Keratinocyte (primary cell): ENCODE results near the gene C12orf60. TPM values are rescaled to one million over a fixed set of nuclear protein-coding genes. Genes with fewer than 3 reads are reported as not detected.
A peak's percentile ranks its signal among the peaks of the same experiment; 100 is the strongest.
"Not testable (repeated sequence)": the region's sequence is repeated elsewhere in the genome, so short reads cannot be mapped to it uniquely, and the experiment has no call there.

Experiments used
- DNase-seq: peaks from one replicate; pipeline ENCODE4 v3.0.0-alpha.2; 2011; ENCODE audit warnings: low read depth, missing footprints, low spot score
- FAIRE-seq: peaks from 2 replicates; lab custom pipeline; 2011; peaks lifted over from hg19 to GRCh38; lab: Jason Lieb, UNC
- H2AFZ ChIP-seq: 2 replicates; pipeline ENCODE4 v1.6.0; 2012; ENCODE audit warnings: low read length, control low read depth, inconsistent platforms; ENCODE audit not compliant: control insufficient read depth
- H3K27ac ChIP-seq: 2 replicates; pipeline ENCODE4 v1.5.1; 2011; ENCODE audit warnings: low read length; ENCODE audit not compliant: control insufficient read depth, insufficient read depth
- H3K27me3 ChIP-seq: 3 replicates; pipeline ENCODE4 v1.6.0; 2011; ENCODE audit warnings: low read length; ENCODE audit not compliant: control insufficient read depth, insufficient read depth; ENCODE audit errors: extremely low read depth
- H3K36me3 ChIP-seq, 2 experiments: 2 replicates in 1 of 2; 3 replicates in 1 of 2; pipeline ENCODE4 v1.5.1; 2011; ENCODE audit warnings: low read length in 2 of 2, mild to moderate bottlenecking in 1 of 2; ENCODE audit not compliant: control insufficient read depth in 2 of 2, insufficient read depth in 2 of 2; ENCODE audit errors: extremely low read depth in 1 of 2
- H3K4me1 ChIP-seq: 3 replicates; pipeline ENCODE4 v1.5.1; 2011; ENCODE audit warnings: low read length; ENCODE audit not compliant: control insufficient read depth, insufficient read depth; ENCODE audit errors: extremely low read depth
- H3K4me2 ChIP-seq: 3 replicates; pipeline ENCODE4 v1.6.0; 2011; ENCODE audit warnings: low read depth, low read length; ENCODE audit not compliant: control insufficient read depth, insufficient read depth; ENCODE audit errors: extremely low read depth
- H3K4me3 ChIP-seq, 3 experiments: fragments of 200-600 bp in 1 of 3; sonication (generic) in 1 of 3; 2 replicates in 2 of 3; 3 replicates in 1 of 3; pipeline ENCODE4 v1.5.1; 2011 to 2016; ENCODE audit warnings: low read length in 3 of 3, mild to moderate bottlenecking in 3 of 3, control low read depth in 2 of 3, inconsistent platforms in 1 of 3, low read depth in 1 of 3, mixed read lengths in 1 of 3, mixed run types in 1 of 3, moderate library complexity in 1 of 3; ENCODE audit not compliant: control insufficient read depth in 2 of 3, insufficient read depth in 2 of 3; ENCODE audit errors: extremely low read depth in 1 of 3
- H3K79me2 ChIP-seq: 2 replicates; pipeline ENCODE4 v1.6.0; 2012; ENCODE audit warnings: low read length; ENCODE audit not compliant: control insufficient read depth, insufficient read depth
- H3K9ac ChIP-seq: 3 replicates; pipeline ENCODE4 v1.6.0; 2011; ENCODE audit warnings: low read length; ENCODE audit not compliant: control insufficient read depth, insufficient read depth; ENCODE audit errors: extremely low read depth
- H3K9me1 ChIP-seq: 3 replicates; pipeline ENCODE4 v1.6.0; 2011; ENCODE audit warnings: low read length; ENCODE audit not compliant: control insufficient read depth, insufficient read depth; ENCODE audit errors: extremely low read depth
- H3K9me3 ChIP-seq: 2 replicates; pipeline ENCODE4 v1.5.1; 2012; ENCODE audit warnings: low read depth, low read length; ENCODE audit not compliant: control insufficient read depth
- H4K20me1 ChIP-seq: 3 replicates; pipeline ENCODE4 v1.6.0; 2011; ENCODE audit warnings: low read length; ENCODE audit not compliant: control insufficient read depth, insufficient read depth; ENCODE audit errors: extremely low read depth
- EZH2 ChIP-seq: IDR thresholded peaks from one replicate; pipeline ENCODE4 v1.6.1; 2012; ENCODE audit warnings: inconsistent platforms, mild to moderate bottlenecking, low read length, moderate library complexity
- dilution Hi-C: fragments of 300-500 bp; cut with MboI; formaldehyde crosslinking; loops from one replicate; pipeline ENCODE4 v1.7.0; 2020; ENCODE audit warnings: low sequenced_read_pairs; ENCODE audit not compliant: extremely low pct_ligation_motif_present
- polyA minus RNA-seq, 3 experiments: library from RNA; depleted of rRNA, polyadenylated mRNA; stranded (reverse); fragments of >200 nt; gene quantifications; 1 replicate in 1 of 3; 2 replicates in 1 of 3; 3 replicates in 1 of 3; pipeline ENCODE4 v1.2.3, GENCODE V29; 2011
- polyA plus RNA-seq, 5 experiments: library from polyadenylated mRNA; depleted of rRNA in 3 of 5; stranded (reverse) in 3 of 5; stranded (forward) in 1 of 5; unstranded in 1 of 5; fragments of >200 nt; gene quantifications; 1 replicate in 1 of 5; 2 replicates in 3 of 5; 3 replicates in 1 of 5; pipeline versions ENCODE4 v1.2.1 to v1.2.3, GENCODE V29; 2011 to 2012; ENCODE audit warnings: missing spikeins in 2 of 5, low read depth in 1 of 5, low replicate concordance in 1 of 5
- TF ChIP-seq, protein P1 (sequence below), 3 experiments: IDR thresholded peaks in 1 of 3; conservative IDR thresholded peaks in 1 of 3; optimal IDR thresholded peaks in 1 of 3; 2 replicates in 2 of 3; 3 replicates in 1 of 3; pipeline versions ENCODE3 to v1.5.1; 2011; ENCODE audit warnings: low read length in 3 of 3, mild to moderate bottlenecking in 3 of 3, moderate library complexity in 2 of 3, control low read depth in 1 of 3, inconsistent platforms in 1 of 3; ENCODE audit not compliant: insufficient read depth in 2 of 3; ENCODE audit errors: extremely low read depth in 1 of 3

The C12orf60 gene, protein sequence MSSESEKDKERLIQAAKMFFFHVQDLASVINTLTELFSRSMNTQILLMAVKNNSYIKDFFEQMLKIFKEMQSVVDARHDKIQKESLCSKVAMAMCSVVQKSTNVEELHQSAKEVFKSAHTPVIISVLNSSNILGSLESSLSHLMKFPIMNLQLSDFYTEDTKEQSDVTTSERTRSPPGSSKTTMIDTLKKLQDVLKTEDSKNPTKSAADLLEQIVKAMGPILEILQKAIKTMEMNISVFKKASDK
- polyA plus RNA-seq (1.3 to 3.2 TPM (median 2.4 TPM) in 3 replicates), polyA minus RNA-seq (1.3 to 1.8 TPM in 2 of 3 replicates, not detected in the other)
- 0.71 TPM for polyA plus RNA-seq (2011; ENCODE audit: low read depth)
- polyA plus RNA-seq (2011; cell fraction: cytosol; rRNA removed): 1.5 and 3.3 TPM in 2 replicates
- 2.2 and 2.5 TPM in 2 replicates for polyA plus RNA-seq (2011; cell fraction: nucleus; rRNA removed)
- 1.3 and 2.5 TPM in 2 replicates for polyA plus RNA-seq (2012; ENCODE audit: low replicate concordance)
- polyA minus RNA-seq (2011; cell fraction: cytosol; rRNA and poly(A)+ RNA removed): not detected
- 0.63 and 2.1 TPM in 2 replicates for polyA minus RNA-seq (2011; cell fraction: nucleus; rRNA and poly(A)+ RNA removed)

DNA sequence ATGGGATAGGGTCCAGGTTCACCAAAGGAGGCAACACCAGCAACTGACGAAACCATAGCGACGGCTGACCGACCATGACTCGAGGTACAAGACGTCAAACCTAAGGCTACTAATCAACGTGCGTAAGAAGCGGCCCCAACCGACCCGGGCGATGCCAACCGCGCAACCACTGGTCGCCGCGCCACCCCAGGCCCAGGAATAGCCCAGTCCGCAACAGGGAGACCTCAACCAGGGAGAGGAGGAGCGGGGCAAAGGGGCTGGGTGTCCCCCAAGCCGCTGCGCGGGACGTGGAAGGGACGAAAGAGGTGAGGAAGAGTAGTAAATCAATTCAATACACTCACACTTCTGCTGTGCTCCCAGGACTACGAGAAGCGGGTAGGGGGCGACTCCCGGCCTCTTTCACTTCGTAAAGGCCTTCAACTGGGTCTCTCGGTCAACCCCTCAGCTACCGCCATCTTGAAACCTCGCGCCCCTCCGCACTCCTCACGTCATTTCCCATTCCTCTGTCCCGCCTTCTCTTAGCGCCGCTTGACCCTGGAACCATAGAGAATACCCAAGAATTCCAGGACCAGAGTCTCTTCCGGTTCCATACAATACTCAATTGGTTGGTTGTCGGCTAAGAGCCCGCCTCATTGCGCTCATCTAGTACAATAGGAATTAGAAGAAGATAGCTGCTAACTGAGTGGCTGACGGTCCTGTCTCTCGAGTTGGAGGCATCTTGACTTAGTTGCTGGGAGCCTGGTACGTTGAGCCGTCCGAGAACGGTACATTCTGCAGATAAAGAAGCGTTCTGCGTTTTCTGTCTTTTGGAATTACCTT lies at the start of gene C12orf60, which contains the start of gene WBP11:
C12orf60 (plus strand) TSS at position 660 of the 819 bp plus-strand sequence. CDS start 19,266 bp downstream, outside the sequence.
WBP11 (minus strand) TSS at position 468 of the 819 bp plus-strand sequence. CDS start 2,095 bp downstream, outside the sequence.
- no peaks in the 10 kb centered on the region for H3K9me1 ChIP-seq
- dilution Hi-C loops: no loop called here
- H3K9me3 ChIP-seq: no peaks in the 10 kb centered on the region
- peak within 1 kb of the TSS; percentile 94 for H3K9ac ChIP-seq
- H2AFZ ChIP-seq: peak within 1 kb of the TSS; percentile 87
- H4K20me1 ChIP-seq: no peaks in the 10 kb centered on the region
- H3K4me1 ChIP-seq: peaks cover 9% of the 10 kb centered on the region
- peak within 1 kb of the TSS; percentile 76 to 92 (median 85) for H3K4me3 ChIP-seq
- TF ChIP-seq EZH2: no peak
- TF ChIP-seq, protein P1, sequence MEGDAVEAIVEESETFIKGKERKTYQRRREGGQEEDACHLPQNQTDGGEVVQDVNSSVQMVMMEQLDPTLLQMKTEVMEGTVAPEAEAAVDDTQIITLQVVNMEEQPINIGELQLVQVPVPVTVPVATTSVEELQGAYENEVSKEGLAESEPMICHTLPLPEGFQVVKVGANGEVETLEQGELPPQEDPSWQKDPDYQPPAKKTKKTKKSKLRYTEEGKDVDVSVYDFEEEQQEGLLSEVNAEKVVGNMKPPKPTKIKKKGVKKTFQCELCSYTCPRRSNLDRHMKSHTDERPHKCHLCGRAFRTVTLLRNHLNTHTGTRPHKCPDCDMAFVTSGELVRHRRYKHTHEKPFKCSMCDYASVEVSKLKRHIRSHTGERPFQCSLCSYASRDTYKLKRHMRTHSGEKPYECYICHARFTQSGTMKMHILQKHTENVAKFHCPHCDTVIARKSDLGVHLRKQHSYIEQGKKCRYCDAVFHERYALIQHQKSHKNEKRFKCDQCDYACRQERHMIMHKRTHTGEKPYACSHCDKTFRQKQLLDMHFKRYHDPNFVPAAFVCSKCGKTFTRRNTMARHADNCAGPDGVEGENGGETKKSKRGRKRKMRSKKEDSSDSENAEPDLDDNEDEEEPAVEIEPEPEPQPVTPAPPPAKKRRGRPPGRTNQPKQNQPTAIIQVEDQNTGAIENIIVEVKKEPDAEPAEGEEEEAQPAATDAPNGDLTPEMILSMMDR (optimal IDR thresholded peaks at IDR 0.05 in 1 of 3, IDR thresholded peaks at IDR 0.05 in 1 of 3, conservative IDR thresholded peaks at IDR 0.05 in 1 of 3; ENCODE audit: extremely low read depth in 1 of 3, insufficient read depth in 2 of 3, low read length in 3 of 3): no peak
- FAIRE-seq: peak; percentile 95
- H3K27me3 ChIP-seq: no peaks in the 10 kb centered on the region
- DNase-seq: peak; percentile 82
- H3K4me2 ChIP-seq: peak within 1 kb of the TSS; percentile 80
- peak within 1 kb of the TSS; percentile 96 for H3K27ac ChIP-seq
- peaks cover 41% of the 10 kb centered on the region for H3K79me2 ChIP-seq
- peaks cover 0 to 12% of the 10 kb centered on the region in 2 experiments for H3K36me3 ChIP-seq

DNA sequence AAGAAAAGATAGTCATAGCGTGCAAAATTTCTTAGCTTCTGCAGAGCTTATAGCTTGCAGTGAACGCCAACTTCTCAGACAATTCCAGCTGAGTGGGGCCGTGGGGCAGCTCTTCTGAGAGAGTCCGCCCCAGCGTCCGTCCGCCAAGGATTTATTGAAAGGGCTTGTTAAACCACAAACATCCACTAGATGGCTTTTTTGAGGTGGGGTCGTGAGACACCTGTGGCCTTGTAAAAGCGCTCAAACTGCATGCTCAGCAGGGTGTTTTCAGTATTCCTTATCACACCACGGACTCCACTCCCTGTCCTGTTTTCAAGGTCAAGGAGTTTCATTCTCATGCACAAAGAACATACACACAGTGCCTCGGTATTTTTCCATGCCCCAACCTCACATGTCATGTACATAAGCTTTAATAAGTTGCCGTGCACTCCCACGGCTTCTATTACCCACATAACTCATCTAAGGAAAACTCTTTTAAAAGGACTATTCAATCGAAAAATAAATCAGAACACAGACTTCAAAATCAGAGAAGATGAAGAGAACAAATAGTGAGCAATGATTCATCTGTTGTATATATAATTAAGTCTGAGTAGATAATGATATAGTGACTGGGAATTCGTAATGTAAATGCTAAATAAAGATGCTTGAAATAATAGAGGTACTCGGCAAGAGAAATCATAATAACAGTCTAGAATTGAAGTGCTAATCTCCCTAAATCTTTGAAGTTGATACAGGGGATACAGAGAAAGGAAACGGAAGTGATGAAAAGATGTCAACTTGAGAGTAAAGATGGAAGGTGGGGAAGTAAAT lies 46.9 kb upstream of the C12orf60 start:
- no peaks in the 10 kb centered on the region for H3K79me2 ChIP-seq
- dilution Hi-C loops: no loop called here
- H3K9me1 ChIP-seq: no peaks in the 10 kb centered on the region
- H3K9me3 ChIP-seq: peaks cover 3% of the 10 kb centered on the region
- no peak overlapping the region for H3K4me3 ChIP-seq
- no peak overlapping the region for H3K9ac ChIP-seq
- H3K4me1 ChIP-seq: peaks cover 4% of the 10 kb centered on the region
- H3K27ac ChIP-seq: no peak overlapping the region
- H3K4me2 ChIP-seq: no peak overlapping the region
- H2AFZ ChIP-seq: no peak overlapping the region
- FAIRE-seq: no peak
- H3K27me3 ChIP-seq: no peaks in the 10 kb centered on the region
- TF ChIP-seq, protein P1 (optimal IDR thresholded peaks at IDR 0.05 in 1 of 3, IDR thresholded peaks at IDR 0.05 in 1 of 3, conservative IDR thresholded peaks at IDR 0.05 in 1 of 3; ENCODE audit: extremely low read depth in 1 of 3, insufficient read depth in 2 of 3, low read length in 3 of 3): peak in 1 of 3 experiments; percentile 5
- TF ChIP-seq EZH2: no peak
- H4K20me1 ChIP-seq: no peaks in the 10 kb centered on the region
- no peaks in the 10 kb centered on the region for H3K36me3 ChIP-seq
- DNase-seq: no peak

DNA sequence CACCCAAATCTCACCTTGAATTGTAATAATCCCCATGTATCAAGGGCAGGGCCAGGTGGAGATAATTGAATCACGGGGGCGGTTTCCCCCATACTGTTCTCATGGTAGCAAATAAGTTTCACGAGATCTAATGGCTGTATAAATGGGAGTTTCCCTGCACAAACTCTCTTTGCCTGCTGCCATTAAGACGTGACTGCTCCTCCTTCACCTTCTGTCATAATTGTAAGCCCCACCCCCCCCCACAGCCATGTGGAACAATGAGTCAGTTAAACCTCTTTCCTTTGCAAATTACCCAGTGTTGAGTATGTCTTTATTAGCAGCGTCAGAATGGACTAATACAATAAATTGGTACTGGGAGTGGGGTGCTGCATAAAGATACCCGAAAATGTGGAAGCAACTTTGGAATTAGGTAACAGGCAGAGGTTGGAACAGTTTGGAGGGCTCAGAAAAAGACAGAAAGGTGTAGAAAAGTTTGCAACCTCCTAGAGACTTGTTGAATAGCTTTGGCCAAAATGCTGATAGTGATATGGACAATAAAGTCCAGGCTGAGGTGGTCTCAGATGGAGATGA lies 43.7 kb upstream of the C12orf60 start:
- DNase-seq, H3K9ac ChIP-seq, dilution Hi-C loops, H3K4me2 ChIP-seq, H4K20me1 ChIP-seq, H3K4me1 ChIP-seq, H2AFZ ChIP-seq, H3K27me3 ChIP-seq, H3K36me3 ChIP-seq, H3K9me3 ChIP-seq, H3K4me3 ChIP-seq, H3K79me2 ChIP-seq, FAIRE-seq, H3K9me1 ChIP-seq, H3K27ac ChIP-seq: not testable (repeated sequence)
